ENCODE data around the gene PARVB.
"Not testable (repeated sequence)": the region's sequence is repeated elsewhere in the genome, so short reads cannot be mapped to it uniquely, and the experiment has no call there.

Gene PARVB

GRCh38 chr22:44091021-44091721 is 67.1 kb downstream of the PARVB start:
- DNase-seq, result no peak

DNA sequence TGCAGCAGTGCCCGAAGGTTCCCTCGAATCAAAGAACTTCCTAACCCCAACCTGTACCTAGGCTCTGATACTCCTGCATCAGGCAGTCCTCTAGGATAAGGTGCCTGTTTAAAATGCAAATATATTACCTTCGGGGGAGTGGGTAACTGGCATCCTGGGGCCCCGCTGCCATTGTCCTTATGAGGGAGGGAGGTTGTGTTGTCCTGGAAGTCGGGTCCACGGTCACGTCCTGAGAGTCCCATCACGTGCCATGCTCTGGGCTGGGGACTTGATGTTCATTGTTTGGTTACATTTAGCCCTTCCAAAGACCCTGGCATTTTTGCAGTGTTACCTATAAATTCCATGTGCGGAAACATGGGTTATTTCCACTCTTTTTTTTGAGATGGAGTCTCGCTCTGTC is 67.6 kb downstream of the PARVB start:
- DNase-seq, result no peak

GRCh38 chr22:44092636-44093220 is 68.6 kb downstream of the PARVB start:
- no peak for DNase-seq

DNA sequence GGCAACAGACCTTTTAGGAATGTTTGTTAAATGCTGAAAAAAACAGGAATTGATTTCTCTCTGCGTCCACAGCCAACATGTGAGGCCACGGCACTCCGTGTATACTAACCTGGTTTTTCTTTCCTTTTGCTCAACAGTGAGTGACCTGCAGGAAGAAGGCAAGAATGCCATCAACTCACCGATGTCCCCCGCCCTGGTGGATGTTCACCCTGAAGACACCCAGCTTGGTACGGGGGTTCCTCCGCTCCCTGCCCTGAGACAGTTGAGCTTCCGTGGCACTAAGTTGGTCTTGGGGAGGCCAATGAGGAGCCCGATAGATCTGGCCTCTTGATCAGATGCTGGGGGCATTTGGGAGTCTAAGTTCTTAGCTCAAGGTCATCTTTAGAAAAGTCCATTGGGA is 69.7 kb downstream of the PARVB start:
- no peak for DNase-seq

GRCh38 chr22:44094751-44095302 is 70.7 kb downstream of the PARVB start:
- DNase-seq, result no peak

DNA sequence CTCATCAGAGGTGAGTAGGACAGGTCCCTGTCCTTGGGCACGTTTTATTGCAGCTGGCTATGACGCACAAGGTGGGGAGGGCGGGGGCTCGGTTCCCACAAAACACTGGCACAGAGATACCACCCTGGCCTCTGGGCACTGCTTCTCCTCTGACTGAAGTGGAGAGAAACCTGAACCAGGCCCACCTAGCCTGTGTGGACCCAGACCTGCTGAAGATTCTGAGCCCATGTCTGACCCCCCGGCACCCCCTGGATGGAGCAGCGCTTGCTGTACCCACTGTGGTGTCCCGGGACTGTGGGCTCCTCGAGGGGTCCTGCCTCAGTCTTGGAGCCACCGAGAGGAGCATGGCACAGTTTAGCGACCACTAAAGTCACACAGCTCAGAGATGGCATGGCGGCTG is 72.6 kb downstream of the PARVB start:
- no peak for DNase-seq

- no peak for DNase-seq
These were observed 73.3 kb downstream of the PARVB start for GRCh38 chr22:44097263-44098020.

GRCh38 chr22:44098021-44098739 is 74.1 kb downstream of the PARVB start:
- DNase-seq, result no peak

- no peak for DNase-seq
These were observed 74.9 kb downstream of the PARVB start for GRCh38 chr22:44098966-44099530.

DNA sequence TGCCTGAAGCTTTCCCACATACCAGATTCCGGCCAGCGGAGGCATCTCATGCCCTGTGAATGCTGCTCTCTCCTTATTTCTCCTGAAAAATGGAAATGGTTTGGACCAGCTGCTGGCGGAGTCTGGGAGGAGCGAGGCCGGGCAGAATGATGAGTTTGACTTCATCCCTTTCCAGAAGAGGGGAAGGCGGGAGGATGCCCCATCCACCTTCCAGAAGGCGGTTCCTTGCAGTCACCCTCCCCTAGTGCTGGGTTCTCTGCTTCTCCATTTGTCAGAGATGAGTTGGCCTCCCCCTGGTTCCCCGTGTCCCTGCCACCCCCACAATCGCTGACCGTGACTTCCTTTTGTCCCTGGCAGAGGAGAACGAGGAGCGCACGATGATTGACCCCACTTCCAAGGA is 75.6 kb downstream of the PARVB start:
- DNase-seq, result no peak

GRCh38 chr22:44100411-44100810 is 76.3 kb downstream of the PARVB start:
- DNase-seq, result no peak

DNA sequence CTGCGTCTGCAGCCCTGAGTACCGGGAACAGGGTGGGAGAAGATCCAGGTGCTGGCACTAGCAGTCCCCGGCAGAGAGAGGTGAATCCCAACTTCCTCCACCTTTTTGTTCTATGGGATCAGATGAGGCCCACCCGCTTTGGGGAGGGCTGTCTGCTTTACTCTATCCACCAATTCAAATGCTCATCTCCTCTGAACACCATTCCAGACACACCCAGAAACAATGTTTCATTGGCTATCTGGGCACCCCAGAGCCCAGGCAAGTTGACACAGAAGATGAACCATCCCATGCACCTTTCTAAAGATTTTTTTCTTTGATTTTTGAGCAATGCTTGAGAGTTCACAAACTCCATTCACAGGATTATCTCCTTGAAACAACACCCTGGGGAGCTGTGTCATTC is 78.0 kb downstream of the PARVB start:
- no peak for DNase-seq

DNA sequence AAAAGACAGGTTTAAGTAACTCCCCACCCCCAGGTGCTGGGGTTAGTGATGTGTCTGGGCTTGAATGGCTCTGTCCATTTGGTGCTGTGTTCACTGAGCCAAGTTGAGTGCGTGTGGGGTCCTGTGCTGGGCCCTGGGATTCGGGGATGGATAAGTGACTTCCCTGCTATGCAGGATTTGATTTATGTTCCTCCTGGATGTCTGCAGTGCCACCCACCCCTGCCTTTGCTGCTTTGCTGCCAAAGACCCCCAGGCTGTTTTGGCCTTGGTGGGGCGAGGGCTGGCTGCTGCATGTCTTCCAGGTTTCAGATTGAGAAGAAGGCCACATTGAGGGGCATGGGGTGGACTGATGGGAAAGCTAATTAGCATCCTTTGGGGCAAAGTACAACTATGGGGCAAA is 78.8 kb downstream of the PARVB start:
- DNase-seq, result no peak

- no peak for DNase-seq
These were observed 79.8 kb downstream of the PARVB start for GRCh38 chr22:44103735-44104480.

DNA sequence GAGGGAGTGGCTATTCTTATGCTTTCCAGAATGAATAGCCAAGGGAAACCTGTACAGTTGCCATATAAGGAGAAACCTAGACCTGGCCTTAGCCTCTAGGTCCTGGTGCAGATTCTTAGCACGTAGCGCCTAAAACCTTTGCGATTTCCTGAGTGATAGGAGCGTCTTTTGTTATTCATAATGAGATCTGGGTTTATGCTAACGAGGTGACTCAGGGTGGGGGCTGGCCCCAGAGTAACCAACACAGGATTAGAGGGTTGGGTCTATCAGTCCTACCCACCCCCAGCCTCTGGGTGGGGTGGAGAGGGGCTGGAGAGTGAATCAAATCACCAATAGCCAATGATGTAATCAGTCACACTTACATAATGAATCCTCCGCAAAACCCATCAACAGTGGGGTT is 83.2 kb downstream of the PARVB start:
- DNase-seq, result no peak

- DNase-seq, result no peak
These were observed 84.0 kb downstream of the PARVB start for GRCh38 chr22:44108076-44108475.

DNA sequence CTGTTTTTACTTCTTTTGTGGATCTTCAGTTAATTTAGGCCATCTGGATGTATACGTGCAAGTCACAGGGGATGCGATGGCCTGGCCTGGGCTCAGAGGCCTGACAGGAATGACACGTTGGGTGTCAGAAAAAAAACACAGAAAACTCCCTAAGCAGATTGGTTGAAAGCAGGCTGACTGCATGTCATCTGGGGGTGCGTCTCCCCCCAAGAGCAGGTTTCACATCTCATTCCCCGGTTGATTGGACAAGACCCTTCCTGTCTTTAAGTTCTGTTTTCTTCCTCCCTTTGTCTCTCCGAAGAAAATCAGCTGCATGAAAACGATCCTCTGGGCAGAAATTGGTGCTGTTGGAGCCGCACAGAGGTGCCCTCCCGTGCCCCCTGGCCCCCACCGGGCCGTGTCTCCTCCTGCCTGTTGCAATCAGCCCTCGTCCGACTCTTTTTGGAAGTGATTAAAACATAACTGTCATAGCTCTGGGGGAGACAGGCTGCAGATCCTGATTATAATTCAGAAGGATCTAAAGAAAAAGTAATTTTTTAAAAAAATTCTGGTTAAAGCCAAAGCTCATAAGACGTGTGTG is 84.8 kb downstream of the PARVB start:
- DNase-seq, result no peak

GRCh38 chr22:44109416-44109815 is 85.3 kb downstream of the PARVB start:
- DNase-seq, result no peak

- not testable (repeated sequence) for DNase-seq
These were observed 86.6 kb downstream of the PARVB start for GRCh38 chr22:44110656-44111055.

- no peak for DNase-seq
These were observed 87.6 kb downstream of the PARVB start for GRCh38 chr22:44111562-44112155.

- no peak for DNase-seq
These were observed 88.1 kb downstream of the PARVB start for GRCh38 chr22:44112191-44112590.

Data from NCI-H510A (cell line).